Tibial nerve (tissue), 3 donors: ENCODE measurements around the gene OR8D4.

Experiments used
- CTCF ChIP-seq, 5 experiments: fragments of 200-600 bp in 3 of 5; fragments of 450-650 bp in 2 of 5; sonication (generic) in 3 of 5; IDR thresholded peaks; one replicate each; pipeline ENCODE4 v1.5.1; 2016 to 2019; ENCODE audit warnings: antibody characterized with exemption in 5 of 5, mild to moderate bottlenecking in 3 of 5, moderate library complexity in 2 of 5
- POLR2A ChIP-seq, 2 donors: fragments of 450-650 bp; IDR thresholded peaks; one replicate each; pipeline ENCODE4 v1.6.1; 2017; ENCODE audit warnings: antibody characterized with exemption in 2 of 2, mild to moderate bottlenecking in 2 of 2, moderate library complexity in 2 of 2

- TF ChIP-seq CTCF (IDR thresholded peaks at IDR 0.05) = no peak
- TF ChIP-seq POLR2A (IDR thresholded peaks at IDR 0.05) = no peak
Measured at GRCh38 chr11:123924027-123924426, 22.1 kb downstream of the OR8D4 start.
